ENCODE data around the gene SRXN1. TPM values are rescaled to one million over a fixed set of nuclear protein-coding genes. Genes with fewer than 3 reads are reported as not detected.

SRXN1 gene
- total RNA-seq, 3 donors from 2014 or later: 16.2 to 30.2 (median 21.1) TPM

DNA sequence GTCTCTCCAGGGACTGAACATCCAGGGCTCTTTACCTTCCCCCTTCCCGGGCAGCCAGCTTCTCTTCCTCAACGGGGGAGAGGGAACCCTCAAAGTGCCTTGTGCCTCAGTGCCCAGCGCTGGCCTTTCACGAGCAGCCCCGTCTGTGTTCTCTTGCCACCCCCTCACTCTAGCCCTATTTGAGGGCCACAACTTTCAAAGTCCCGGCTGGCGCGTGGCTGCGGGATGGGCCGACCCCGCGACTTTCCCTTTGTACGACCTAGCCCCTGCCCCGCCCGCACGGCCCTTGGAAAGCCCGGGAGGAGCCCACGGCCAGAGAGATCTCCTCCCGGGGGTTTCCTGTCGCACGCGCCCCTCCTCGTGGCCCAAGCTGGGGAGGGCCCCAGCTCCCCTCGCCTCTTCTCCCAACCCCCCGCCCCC lies 22.0 kb upstream of the SRXN1 start:
- peaks cover 3 to 4% of the 10 kb centered on the region in 2 donors for H3K4me1 ChIP-seq
- intact Hi-C loops (cut with DNase I; ENCODE audit: low total_unique reads): no loop called here
- peak overlapping the region in 1 of 3 donors; percentile 28 for H3K4me3 ChIP-seq
- TF ChIP-seq, protein P1, sequence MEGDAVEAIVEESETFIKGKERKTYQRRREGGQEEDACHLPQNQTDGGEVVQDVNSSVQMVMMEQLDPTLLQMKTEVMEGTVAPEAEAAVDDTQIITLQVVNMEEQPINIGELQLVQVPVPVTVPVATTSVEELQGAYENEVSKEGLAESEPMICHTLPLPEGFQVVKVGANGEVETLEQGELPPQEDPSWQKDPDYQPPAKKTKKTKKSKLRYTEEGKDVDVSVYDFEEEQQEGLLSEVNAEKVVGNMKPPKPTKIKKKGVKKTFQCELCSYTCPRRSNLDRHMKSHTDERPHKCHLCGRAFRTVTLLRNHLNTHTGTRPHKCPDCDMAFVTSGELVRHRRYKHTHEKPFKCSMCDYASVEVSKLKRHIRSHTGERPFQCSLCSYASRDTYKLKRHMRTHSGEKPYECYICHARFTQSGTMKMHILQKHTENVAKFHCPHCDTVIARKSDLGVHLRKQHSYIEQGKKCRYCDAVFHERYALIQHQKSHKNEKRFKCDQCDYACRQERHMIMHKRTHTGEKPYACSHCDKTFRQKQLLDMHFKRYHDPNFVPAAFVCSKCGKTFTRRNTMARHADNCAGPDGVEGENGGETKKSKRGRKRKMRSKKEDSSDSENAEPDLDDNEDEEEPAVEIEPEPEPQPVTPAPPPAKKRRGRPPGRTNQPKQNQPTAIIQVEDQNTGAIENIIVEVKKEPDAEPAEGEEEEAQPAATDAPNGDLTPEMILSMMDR (IDR thresholded peaks at IDR 0.05): no peak
- no peak for TF ChIP-seq POLR2AphosphoS5 (IDR thresholded peaks at IDR 0.05)
- no peak for TF ChIP-seq POLR2A (IDR thresholded peaks at IDR 0.05)
- DNase-seq (ENCODE audit: low spot score in 2 of 2): no peak
- no peaks in the 10 kb centered on the region for H3K9me3 ChIP-seq
- H3K36me3 ChIP-seq: no peaks in the 10 kb centered on the region
- H3K27ac ChIP-seq: no peak overlapping the region
- H3K27me3 ChIP-seq: peaks cover 3 to 83% of the 10 kb centered on the region in 2 donors

DNA sequence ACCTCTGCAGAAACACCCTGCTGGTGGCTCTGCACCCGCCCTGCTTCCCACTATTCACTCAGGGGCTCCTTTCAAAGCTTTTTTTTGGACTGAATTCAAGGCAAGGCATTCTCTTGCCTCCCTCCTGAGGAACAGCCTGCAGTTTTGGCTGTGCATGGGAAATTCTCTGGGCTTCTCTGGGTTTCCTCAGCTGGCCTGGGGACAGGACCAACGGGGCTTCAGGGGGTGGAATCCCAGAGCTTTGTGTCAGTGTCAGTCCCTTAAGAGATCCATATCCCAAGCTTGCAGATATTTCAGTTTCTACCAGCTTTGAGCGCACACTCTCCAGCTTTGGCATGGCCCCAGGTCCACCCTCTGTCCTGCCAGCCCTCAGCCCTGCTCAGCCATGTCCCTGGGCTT lies 20.6 kb upstream of the SRXN1 start:
- DNase-seq (ENCODE audit: low spot score in 2 of 2): no peak
- no peaks in the 10 kb centered on the region for H3K9me3 ChIP-seq
- peaks cover 3 to 81% of the 10 kb centered on the region in 2 donors for H3K27me3 ChIP-seq
- peaks cover 3 to 4% of the 10 kb centered on the region in 2 donors for H3K4me1 ChIP-seq
- no peak overlapping the region for H3K27ac ChIP-seq
- no peak overlapping the region for H3K4me3 ChIP-seq
- TF ChIP-seq POLR2A (IDR thresholded peaks at IDR 0.05) (no peak), POLR2AphosphoS5 (IDR thresholded peaks at IDR 0.05) (no peak)
- TF ChIP-seq, protein P1 (IDR thresholded peaks at IDR 0.05): no peak
- no peaks in the 10 kb centered on the region for H3K36me3 ChIP-seq
- intact Hi-C loops (cut with DNase I; ENCODE audit: low total_unique reads): no loop called here

DNA sequence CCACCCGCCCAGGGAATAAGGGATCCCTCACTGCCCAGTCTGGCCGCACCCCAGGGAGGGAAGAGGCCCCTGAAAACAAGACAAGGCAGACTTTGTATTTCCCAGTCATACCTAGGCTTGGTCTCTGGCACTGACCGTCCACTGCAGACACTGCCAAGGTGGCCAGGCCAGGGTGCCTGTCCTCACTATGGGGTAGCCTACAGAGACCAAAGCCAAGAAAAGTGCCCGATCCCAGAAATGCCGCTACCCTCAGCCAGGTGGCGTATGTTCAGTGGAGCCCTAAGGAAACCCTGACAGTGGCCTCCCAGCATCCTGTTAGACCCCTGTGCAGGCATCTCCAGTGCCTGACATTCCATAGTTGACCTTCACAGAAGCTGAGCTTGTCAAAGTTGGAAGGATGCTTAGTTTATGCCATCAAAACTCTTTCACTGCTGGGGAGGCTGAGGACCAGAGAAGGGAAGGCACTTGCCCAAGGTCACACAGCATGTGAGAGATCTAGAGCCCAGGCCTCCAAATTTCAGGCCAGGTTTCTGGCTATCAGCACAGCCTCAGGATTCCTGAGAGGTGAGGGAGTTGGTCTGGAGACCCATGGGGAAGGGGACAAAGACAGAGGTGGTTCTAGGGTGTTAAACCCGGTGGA lies 20.1 kb upstream of the SRXN1 start:
- intact Hi-C loops (cut with DNase I; ENCODE audit: low total_unique reads): no loop called here
- TF ChIP-seq POLR2A (IDR thresholded peaks at IDR 0.05) (no peak), POLR2AphosphoS5 (IDR thresholded peaks at IDR 0.05) (no peak)
- TF ChIP-seq, protein P1 (IDR thresholded peaks at IDR 0.05): no peak
- Histone ChIP-seq H3K9me3 (no peaks in the 10 kb centered on the region), H3K4me3 (no peak overlapping the region), H3K27me3 (peaks cover 3 to 82% of the 10 kb centered on the region in 2 donors), H3K36me3 (no peaks in the 10 kb centered on the region), H3K27ac (no peak overlapping the region), H3K4me1 (peaks cover 3 to 4% of the 10 kb centered on the region in 2 donors)
- DNase-seq (ENCODE audit: low spot score in 2 of 2): no peak

DNA sequence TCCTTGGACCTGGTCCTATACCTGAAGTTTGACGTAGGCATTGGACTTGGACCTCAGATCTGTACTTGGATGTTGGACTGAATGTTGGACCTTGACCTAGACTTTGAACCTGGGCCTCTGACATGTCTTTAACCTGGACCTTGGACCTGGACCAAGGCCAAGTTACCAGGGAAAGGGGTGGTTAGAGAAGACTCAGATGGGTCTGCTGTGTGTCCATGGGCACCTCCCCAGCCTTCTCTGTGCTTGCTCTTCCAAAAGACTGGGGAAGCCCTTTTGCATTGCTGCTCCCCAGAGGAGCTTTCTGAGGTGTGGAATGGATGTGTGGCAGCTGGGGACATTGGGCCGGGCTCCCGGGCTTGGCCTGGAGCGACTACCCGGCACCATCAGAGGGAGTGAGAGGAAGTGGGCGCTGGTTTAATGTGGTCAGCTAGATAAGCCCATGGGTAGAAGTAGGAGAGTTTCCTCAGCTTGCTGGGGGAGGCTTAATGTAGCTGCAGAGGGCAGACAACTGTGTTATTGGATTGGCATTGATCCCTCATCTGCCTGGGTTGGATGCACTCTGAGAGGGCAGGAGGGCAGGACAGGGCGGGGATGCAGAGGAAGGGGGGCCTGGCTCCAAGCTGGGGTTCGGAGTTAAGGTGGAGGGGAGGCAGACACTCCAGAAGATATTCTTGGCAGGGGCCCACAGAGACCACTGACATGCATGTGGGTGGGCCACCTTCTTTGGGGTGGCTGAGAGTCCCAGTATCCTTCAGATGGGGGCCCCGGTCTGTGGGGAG lies 18.4 kb upstream of the SRXN1 start:
- no peak overlapping the region for H3K4me3 ChIP-seq
- no peaks in the 10 kb centered on the region for H3K9me3 ChIP-seq
- intact Hi-C loops (cut with DNase I; ENCODE audit: low total_unique reads): no loop called here
- peaks cover 3 to 4% of the 10 kb centered on the region in 2 donors for H3K4me1 ChIP-seq
- peaks cover 3 to 82% of the 10 kb centered on the region in 2 donors for H3K27me3 ChIP-seq
- TF ChIP-seq POLR2AphosphoS5 (IDR thresholded peaks at IDR 0.05) (no peak), POLR2A (IDR thresholded peaks at IDR 0.05) (no peak)
- TF ChIP-seq, protein P1 (IDR thresholded peaks at IDR 0.05): no peak
- no peak for DNase-seq (ENCODE audit: low spot score in 2 of 2)
- no peak overlapping the region for H3K27ac ChIP-seq
- no peaks in the 10 kb centered on the region for H3K36me3 ChIP-seq

DNA sequence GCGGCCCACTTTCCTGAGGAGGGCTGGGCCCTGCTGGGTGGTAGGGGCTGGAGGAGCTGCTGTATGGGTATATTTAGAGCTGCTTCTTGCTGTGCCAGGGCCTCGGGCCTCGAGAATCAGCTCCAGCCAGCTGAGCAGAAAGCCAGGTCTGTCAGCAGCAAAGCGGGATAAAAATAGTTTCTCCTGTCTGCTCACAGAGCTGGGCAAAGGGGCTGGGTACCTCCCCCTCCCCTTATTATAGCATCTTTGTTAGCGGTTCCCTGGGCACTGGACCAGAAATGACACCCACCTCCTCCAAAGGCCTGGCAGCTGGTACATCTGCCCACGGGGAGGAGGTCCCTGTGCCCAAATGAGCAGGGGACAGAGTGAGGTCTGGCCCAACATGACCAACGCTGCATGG lies 16.6 kb upstream of the SRXN1 start:
- intact Hi-C loops (cut with DNase I; ENCODE audit: low total_unique reads): no loop called here

More for the DNA sequence above, 16.6 kb upstream of the SRXN1 start:
- Histone ChIP-seq H3K27ac (no peak overlapping the region), H3K36me3 (no peaks in the 10 kb centered on the region), H3K9me3 (no peaks in the 10 kb centered on the region), H3K4me1 (no peaks in the 10 kb centered on the region), H3K27me3 (peaks cover 0 to 91% of the 10 kb centered on the region in 2 donors), H3K4me3 (no peak overlapping the region)
- TF ChIP-seq, protein P1 (IDR thresholded peaks at IDR 0.05): no peak
- no peak for TF ChIP-seq POLR2A (IDR thresholded peaks at IDR 0.05)
- no peak for TF ChIP-seq POLR2AphosphoS5 (IDR thresholded peaks at IDR 0.05)
- no peak for DNase-seq (ENCODE audit: low spot score in 2 of 2)
